Measurements from ENCODE around the gene COL27A1. TPM values are rescaled to one million over a fixed set of nuclear protein-coding genes. Genes with fewer than 3 reads are reported as not detected.
"Not testable (repeated sequence)": the region's sequence is repeated elsewhere in the genome, so short reads cannot be mapped to it uniquely, and the experiment has no call there.

The COL27A1 gene
- total RNA-seq, 1 experiment from 2014 or later, result not detected

GRCh38 chr9:114331229-114332195 lies 176.2 kb downstream of the COL27A1 start:
- H3K27me3 ChIP-seq (ENCODE audit: low read length); H3K9me3 ChIP-seq (ENCODE audit: low read length); H3K4me2 ChIP-seq (ENCODE audit: low read depth, low read length, poor library complexity, severe bottlenecking); H3K27ac ChIP-seq (ENCODE audit: low read length); H3K4me3 ChIP-seq (ENCODE audit: low read length); H3K4me1 ChIP-seq (ENCODE audit: low read length); H3K9me2 ChIP-seq (replicated peaks; ENCODE audit: insufficient read depth, low read length); H4K20me1 ChIP-seq (ENCODE audit: insufficient read depth, low read depth, low read length); H3K9ac ChIP-seq (ENCODE audit: low read length); DNase-seq; H3K79me2 ChIP-seq (ENCODE audit: low read length); H2AFZ ChIP-seq (ENCODE audit: low read length): not testable (repeated sequence)
- peaks cover 20% of the 10 kb centered on the region for H3K36me3 ChIP-seq (ENCODE audit: insufficient read depth, low read length)

- not testable (repeated sequence) for H4K20me1 ChIP-seq (ENCODE audit: insufficient read depth, low read depth, low read length); H3K4me2 ChIP-seq (ENCODE audit: low read depth, low read length, poor library complexity, severe bottlenecking); H3K27me3 ChIP-seq (ENCODE audit: low read length); H3K4me1 ChIP-seq (ENCODE audit: low read length); DNase-seq; H3K9ac ChIP-seq (ENCODE audit: low read length); H3K9me2 ChIP-seq (replicated peaks; ENCODE audit: insufficient read depth, low read length); H3K4me3 ChIP-seq (ENCODE audit: low read length); H3K27ac ChIP-seq (ENCODE audit: low read length); H3K79me2 ChIP-seq (ENCODE audit: low read length); H2AFZ ChIP-seq (ENCODE audit: low read length); H3K9me3 ChIP-seq (ENCODE audit: low read length)
- peaks cover 28% of the 10 kb centered on the region for H3K36me3 ChIP-seq (ENCODE audit: insufficient read depth, low read length)
Observed at GRCh38 chr9:114332474-114333040, 177.2 kb downstream of the COL27A1 start.

GRCh38 chr9:114333718-114334117 lies 178.4 kb downstream of the COL27A1 start:
- H3K9me2 ChIP-seq (replicated peaks; ENCODE audit: insufficient read depth, low read length); H4K20me1 ChIP-seq (ENCODE audit: insufficient read depth, low read depth, low read length); H3K27me3 ChIP-seq (ENCODE audit: low read length); H3K27ac ChIP-seq (ENCODE audit: low read length); H3K4me2 ChIP-seq (ENCODE audit: low read depth, low read length, poor library complexity, severe bottlenecking); DNase-seq; H3K9me3 ChIP-seq (ENCODE audit: low read length); H3K4me1 ChIP-seq (ENCODE audit: low read length); H3K4me3 ChIP-seq (ENCODE audit: low read length); H2AFZ ChIP-seq (ENCODE audit: low read length); H3K9ac ChIP-seq (ENCODE audit: low read length); H3K79me2 ChIP-seq (ENCODE audit: low read length): not testable (repeated sequence)
- peaks cover 38% of the 10 kb centered on the region for H3K36me3 ChIP-seq (ENCODE audit: insufficient read depth, low read length)

GRCh38 chr9:114334490-114334889 lies 179.2 kb downstream of the COL27A1 start:
- Histone ChIP-seq H3K9me3 (ENCODE audit: low read length) (no peaks in the 10 kb centered on the region), H2AFZ (ENCODE audit: low read length) (no peak overlapping the region), H3K4me3 (ENCODE audit: low read length) (no peak overlapping the region), H3K9me2 (replicated peaks; ENCODE audit: insufficient read depth, low read length) (no peaks in the 10 kb centered on the region), H3K27ac (ENCODE audit: low read length) (no peak overlapping the region), H3K27me3 (ENCODE audit: low read length) (no peaks in the 10 kb centered on the region), H3K4me2 (ENCODE audit: low read depth, low read length, poor library complexity, severe bottlenecking) (no peak overlapping the region), H4K20me1 (ENCODE audit: insufficient read depth, low read depth, low read length) (0 out of 2 replicates have a peak, but pooled peaks cover 6% of the 10 kb centered on the region), H3K79me2 (ENCODE audit: low read length) (no peaks in the 10 kb centered on the region), H3K36me3 (ENCODE audit: insufficient read depth, low read length) (peaks cover 44% of the 10 kb centered on the region), H3K4me1 (ENCODE audit: low read length) (no peaks in the 10 kb centered on the region), H3K9ac (ENCODE audit: low read length) (no peak overlapping the region)
- no peak for DNase-seq

GRCh38 chr9:114335745-114336144 lies 180.4 kb downstream of the COL27A1 start:
- no peak overlapping the region for H2AFZ ChIP-seq (ENCODE audit: low read length)
- no peak overlapping the region for H3K27ac ChIP-seq (ENCODE audit: low read length)
- no peak overlapping the region for H3K4me3 ChIP-seq (ENCODE audit: low read length)
- 0 out of 2 replicates have a peak, but pooled peaks cover 6% of the 10 kb centered on the region for H4K20me1 ChIP-seq (ENCODE audit: insufficient read depth, low read depth, low read length)
- H3K36me3 ChIP-seq (ENCODE audit: insufficient read depth, low read length), result peaks cover 53% of the 10 kb centered on the region
- no peaks in the 10 kb centered on the region for H3K9me2 ChIP-seq (replicated peaks; ENCODE audit: insufficient read depth, low read length)
- no peaks in the 10 kb centered on the region for H3K27me3 ChIP-seq (ENCODE audit: low read length)
- no peak overlapping the region for H3K4me2 ChIP-seq (ENCODE audit: low read depth, low read length, poor library complexity, severe bottlenecking)
- H3K9me3 ChIP-seq (ENCODE audit: low read length), result no peaks in the 10 kb centered on the region
- no peak overlapping the region for H3K9ac ChIP-seq (ENCODE audit: low read length)
- no peaks in the 10 kb centered on the region for H3K4me1 ChIP-seq (ENCODE audit: low read length)
- H3K79me2 ChIP-seq (ENCODE audit: low read length), result no peaks in the 10 kb centered on the region
- DNase-seq, result no peak

- no peak overlapping the region for H3K4me2 ChIP-seq (ENCODE audit: low read depth, low read length, poor library complexity, severe bottlenecking)
- no peak overlapping the region for H3K9ac ChIP-seq (ENCODE audit: low read length)
- no peak overlapping the region for H2AFZ ChIP-seq (ENCODE audit: low read length)
- no peak for DNase-seq
- no peaks in the 10 kb centered on the region for H3K79me2 ChIP-seq (ENCODE audit: low read length)
- no peaks in the 10 kb centered on the region for H3K9me2 ChIP-seq (replicated peaks; ENCODE audit: insufficient read depth, low read length)
- H3K4me3 ChIP-seq (ENCODE audit: low read length), result no peak overlapping the region
- H3K4me1 ChIP-seq (ENCODE audit: low read length), result no peaks in the 10 kb centered on the region
- no peak overlapping the region for H3K27ac ChIP-seq (ENCODE audit: low read length)
- 0 out of 2 replicates have a peak, but pooled peaks cover 6% of the 10 kb centered on the region for H4K20me1 ChIP-seq (ENCODE audit: insufficient read depth, low read depth, low read length)
- peaks cover 57% of the 10 kb centered on the region for H3K36me3 ChIP-seq (ENCODE audit: insufficient read depth, low read length)
- no peaks in the 10 kb centered on the region for H3K9me3 ChIP-seq (ENCODE audit: low read length)
- no peaks in the 10 kb centered on the region for H3K27me3 ChIP-seq (ENCODE audit: low read length)
Observed at GRCh38 chr9:114336157-114336556, 180.8 kb downstream of the COL27A1 start.

GRCh38 chr9:114336699-114337395 lies 181.5 kb downstream of the COL27A1 start:
- Histone ChIP-seq H4K20me1 (ENCODE audit: insufficient read depth, low read depth, low read length) (0 out of 2 replicates have a peak, but pooled peaks cover 6% of the 10 kb centered on the region), H3K27me3 (ENCODE audit: low read length) (no peaks in the 10 kb centered on the region), H3K79me2 (ENCODE audit: low read length) (no peaks in the 10 kb centered on the region), H3K4me2 (ENCODE audit: low read depth, low read length, poor library complexity, severe bottlenecking) (no peak overlapping the region), H3K9ac (ENCODE audit: low read length) (no peak overlapping the region), H3K27ac (ENCODE audit: low read length) (no peak overlapping the region), H3K36me3 (ENCODE audit: insufficient read depth, low read length) (peaks cover 59% of the 10 kb centered on the region), H3K4me3 (ENCODE audit: low read length) (no peak overlapping the region), H3K4me1 (ENCODE audit: low read length) (no peaks in the 10 kb centered on the region), H3K9me3 (ENCODE audit: low read length) (no peaks in the 10 kb centered on the region), H2AFZ (ENCODE audit: low read length) (no peak overlapping the region), H3K9me2 (replicated peaks; ENCODE audit: insufficient read depth, low read length) (no peaks in the 10 kb centered on the region)
- no peak for DNase-seq

- Histone ChIP-seq H3K9me2 (replicated peaks; ENCODE audit: insufficient read depth, low read length) (no peaks in the 10 kb centered on the region), H3K27me3 (ENCODE audit: low read length) (no peaks in the 10 kb centered on the region), H3K4me1 (ENCODE audit: low read length) (no peaks in the 10 kb centered on the region), H3K9ac (ENCODE audit: low read length) (no peak overlapping the region), H3K4me3 (ENCODE audit: low read length) (no peak overlapping the region), H3K79me2 (ENCODE audit: low read length) (no peaks in the 10 kb centered on the region), H3K4me2 (ENCODE audit: low read depth, low read length, poor library complexity, severe bottlenecking) (no peak overlapping the region), H3K36me3 (ENCODE audit: insufficient read depth, low read length) (peaks cover 65% of the 10 kb centered on the region), H4K20me1 (ENCODE audit: insufficient read depth, low read depth, low read length) (peaks cover 10% of the 10 kb centered on the region; the same call in 1 of the 2 replicates), H2AFZ (ENCODE audit: low read length) (no peak overlapping the region), H3K9me3 (ENCODE audit: low read length) (no peaks in the 10 kb centered on the region), H3K27ac (ENCODE audit: low read length) (no peak overlapping the region)
- no peak for DNase-seq
Observed at GRCh38 chr9:114338187-114338586, 182.8 kb downstream of the COL27A1 start.

Data from Karpas-422 (cell line).